Naive thymus-derived CD4-positive, alpha-beta T cell (primary cell): ENCODE data around the gene ELL. TPM values are rescaled to one million over a fixed set of nuclear protein-coding genes. Genes with fewer than 3 reads are reported as not detected.
A peak's percentile ranks its signal among the peaks of the same experiment; 100 is the strongest.

Experiments used
- ATAC-seq: fragments of 150-1000 bp; cut with Tn5 transposase; 2 replicates; pipeline ENCODE4 v1.10.0; 2021; ENCODE audit warnings: mild to moderate bottlenecking, moderate library complexity
- CTCF ChIA-PET: fragments of 350-600 bp; sonication (Branson Sonifier 250); formaldehyde crosslinking; loops from one replicate; lab custom pipeline; 2021; ENCODE audit warnings: antibody characterized with exemption; lab: Charles Lee
- POLR2A ChIA-PET: fragments of 350-600 bp; sonication (Branson Sonifier 250); formaldehyde crosslinking; loops from one replicate; lab custom pipeline; 2021; ENCODE audit warnings: antibody characterized with exemption, inconsistent platforms; lab: Charles Lee
- DNase-seq, 9 donors: peaks; one replicate each; pipeline versions ENCODE4 v3.0.0 to v3.0.0-alpha.2; 2020 to 2022; ENCODE audit warnings: mixed read lengths in 1 of 9
- H3K27ac ChIP-seq: one replicate; pipeline ENCODE4 v1.7.0; 2013; ENCODE audit warnings: mild to moderate bottlenecking, low read depth, low read length, moderate library complexity
- H3K27me3 ChIP-seq, 2 donors: one replicate each; pipeline ENCODE4 v1.7.0; 2013; ENCODE audit warnings: low read length in 2 of 2, mild to moderate bottlenecking in 2 of 2, moderate library complexity in 2 of 2; ENCODE audit not compliant: control insufficient read depth in 2 of 2, insufficient read depth in 2 of 2
- H3K36me3 ChIP-seq, 3 experiments: 1 replicate in 2 of 3; 2 replicates in 1 of 3; pipeline ENCODE4 v1.7.0; 2013; ENCODE audit warnings: low read length in 3 of 3, mild to moderate bottlenecking in 3 of 3, moderate library complexity in 1 of 3; ENCODE audit not compliant: insufficient read depth in 3 of 3, control insufficient read depth in 2 of 3
- H3K4me1 ChIP-seq, 2 donors: one replicate each; pipeline ENCODE4 v1.7.0; 2013; ENCODE audit warnings: low read length in 2 of 2, mild to moderate bottlenecking in 2 of 2, moderate library complexity in 1 of 2; ENCODE audit not compliant: control insufficient read depth in 2 of 2, insufficient read depth in 2 of 2
- H3K4me3 ChIP-seq: 2 replicates; pipeline ENCODE4 v1.7.0; 2013; ENCODE audit warnings: mild to moderate bottlenecking, low read length
- H3K9me3 ChIP-seq, 3 experiments: 1 replicate in 2 of 3; 2 replicates in 1 of 3; pipeline ENCODE4 v1.7.0; 2013; ENCODE audit warnings: low read length in 3 of 3; ENCODE audit not compliant: control insufficient read depth in 2 of 3
- H3K27ac Mint-ChIP-seq, 9 donors: one replicate each; pipeline ENCODE4 v1.8.0; 2020 to 2022; ENCODE audit warnings: mixed read lengths in 9 of 9, mild to moderate bottlenecking in 8 of 9, moderate library complexity in 5 of 9, inconsistent platforms in 2 of 9
- H3K27me3 Mint-ChIP-seq, 5 donors: one replicate each; pipeline ENCODE4 v1.8.0; 2021 to 2022; ENCODE audit warnings: mixed read lengths in 5 of 5, mild to moderate bottlenecking in 1 of 5
- H3K36me3 Mint-ChIP-seq, 5 donors: one replicate each; pipeline ENCODE4 v1.8.0; 2020 to 2022; ENCODE audit warnings: mixed read lengths in 5 of 5, mild to moderate bottlenecking in 3 of 5, inconsistent platforms in 1 of 5
- H3K4me1 Mint-ChIP-seq, 7 donors: one replicate each; pipeline ENCODE4 v1.8.0; 2020 to 2022; ENCODE audit warnings: mixed read lengths in 7 of 7, mild to moderate bottlenecking in 3 of 7, inconsistent platforms in 1 of 7
- H3K4me3 Mint-ChIP-seq, 10 donors: one replicate each; pipeline ENCODE4 v1.8.0; 2020 to 2022; ENCODE audit warnings: mild to moderate bottlenecking in 10 of 10, mixed read lengths in 10 of 10, moderate library complexity in 6 of 10, inconsistent platforms in 2 of 10
- H3K9me3 Mint-ChIP-seq, 11 donors: one replicate each; pipeline ENCODE4 v1.8.0; 2020 to 2022; ENCODE audit warnings: mixed read lengths in 11 of 11, mild to moderate bottlenecking in 4 of 11, inconsistent platforms in 1 of 11, moderate library complexity in 1 of 11
- intact Hi-C, 2 donors: fragments of 100-400 bp; cut with micrococcal nuclease; formaldehyde crosslinking; loops; one replicate each; pipeline ENCODE4 v1.15.1; 2023
- polyA plus RNA-seq, 2 donors: library from polyadenylated mRNA; unstranded; fragments of 300-500 nt; fragmentation: Illumina TruSeq; gene quantifications; one replicate each; pipeline ENCODE4 v1.2.3, GENCODE V29; 2021
- total RNA-seq, 6 experiments: library from RNA in 5 of 6; stranded (reverse) in 5 of 6; gene quantifications; 1 replicate in 5 of 6; 2 replicates in 1 of 6; pipeline ENCODE4 v1.2.3 and lab custom pipeline; 2021 to 2026

Gene ELL
- total and polyA plus RNA-seq, 7 experiments from 2014 or later, result 8.9 to 70.4 (median 22.1) TPM

DNA sequence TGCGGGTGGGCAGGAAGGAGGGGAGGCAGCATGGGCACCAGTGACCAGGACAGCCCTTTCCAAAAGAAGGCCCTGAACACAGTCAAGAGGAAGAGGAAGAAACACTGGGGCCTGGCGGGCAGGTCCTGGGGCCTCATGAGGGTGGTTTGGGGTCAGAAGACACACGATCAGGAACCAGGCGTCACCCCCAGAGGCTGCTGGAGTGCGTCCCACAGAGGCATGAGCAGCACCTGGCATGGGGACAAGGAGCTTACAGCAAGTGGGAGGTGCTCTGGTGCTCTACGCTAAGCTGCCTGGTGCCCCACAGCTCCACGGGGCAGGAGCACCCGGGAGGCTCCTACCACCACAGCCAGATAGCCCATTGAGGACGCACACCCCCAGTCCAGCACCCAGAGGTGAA, 20.0 kb downstream of the ELL start:
- Mint-ChIP-seq H3K27ac (peak overlapping the region in 1 of 9 donors; percentile 24), H3K27me3 (no peaks in the 10 kb centered on the region), H3K36me3 (peaks cover 0 to 4% (median 0%) of the 10 kb centered on the region in 5 donors), H3K4me3 (peak overlapping the region in 2 of 10 donors; percentile 9 to 28), H3K9me3 (no peaks in the 10 kb centered on the region), H3K4me1 (peaks cover 67 to 92% (median 82%) of the 10 kb centered on the region in 7 donors)
- intact Hi-C loops, result no loop called here
- H3K27me3 ChIP-seq, result no peaks in the 10 kb centered on the region
- no peak for ATAC-seq
- H3K4me1 ChIP-seq, result peaks cover 40 to 92% of the 10 kb centered on the region in 2 donors
- DNase-seq, result no peak
- ChIA-PET CTCF (interaction anchor here (0.8 kb wide), 1 partner anchor 51 kb away, joined by 3 read pairs; no protein-coding TSS in a partner anchor), POLR2A (interaction anchor here (0.5 kb wide), 1 partner anchor 40 kb away, joined by 5 read pairs; no protein-coding TSS in a partner anchor)
- H3K9me3 ChIP-seq, result no peaks in the 10 kb centered on the region
- no peak overlapping the region for H3K4me3 ChIP-seq
- no peak overlapping the region for H3K27ac ChIP-seq
- peaks cover 0 to 6% (median 0%) of the 10 kb centered on the region in 3 experiments for H3K36me3 ChIP-seq

DNA sequence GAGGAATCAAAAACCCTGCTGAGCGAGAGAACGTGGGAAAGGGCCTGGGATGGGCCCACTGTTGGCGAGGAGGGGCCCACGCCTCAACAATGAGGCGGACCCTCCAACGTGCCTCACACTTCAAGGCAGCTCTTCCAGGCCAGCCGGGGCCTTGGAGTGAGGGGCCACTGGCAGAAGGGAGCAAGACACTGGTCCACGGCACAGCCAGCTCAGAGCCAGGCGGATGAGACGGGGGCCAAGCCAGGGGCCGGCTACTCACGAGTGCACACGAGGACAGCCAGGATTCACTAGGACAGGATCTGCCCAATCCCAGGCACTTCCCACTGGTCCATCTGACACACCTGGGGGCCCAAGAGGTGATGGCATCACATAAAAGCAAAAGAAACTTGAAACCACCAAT, 20.5 kb downstream of the ELL start:
- Histone ChIP-seq H3K36me3 (peaks cover 0 to 6% (median 0%) of the 10 kb centered on the region in 3 experiments), H3K9me3 (no peaks in the 10 kb centered on the region), H3K4me1 (peaks cover 40 to 92% of the 10 kb centered on the region in 2 donors), H3K27ac (no peak overlapping the region), H3K27me3 (no peaks in the 10 kb centered on the region), H3K4me3 (no peak overlapping the region)
- intact Hi-C loops, result no loop called here
- Mint-ChIP-seq H3K9me3 (no peaks in the 10 kb centered on the region), H3K27ac (peak overlapping the region in 4 of 9 donors; percentile 2 to 12 (median 6)), H3K4me3 (peak overlapping the region in 2 of 10 donors; percentile 7 to 14), H3K27me3 (no peaks in the 10 kb centered on the region), H3K4me1 (peaks cover 69 to 92% (median 82%) of the 10 kb centered on the region in 7 donors), H3K36me3 (peaks cover 0 to 4% (median 0%) of the 10 kb centered on the region in 5 donors)
- ChIA-PET CTCF (interaction anchor here (0.8 kb wide), 1 partner anchor 51 kb away, joined by 3 read pairs; no protein-coding TSS in a partner anchor), POLR2A (interaction anchor here (0.5 kb wide), 1 partner anchor 40 kb away, joined by 5 read pairs; no protein-coding TSS in a partner anchor)
- DNase-seq (no peak), ATAC-seq (no peak)

GRCh38 chr19:18500799-18501198, 21.1 kb downstream of the ELL start:
- H3K27me3 ChIP-seq, result no peaks in the 10 kb centered on the region
- POLR2A ChIA-PET, result no interaction called here
- ATAC-seq (no peak), DNase-seq (no peak)
- Mint-ChIP-seq H3K9me3 (no peaks in the 10 kb centered on the region), H3K4me1 (peaks cover 73 to 92% (median 84%) of the 10 kb centered on the region in 7 donors), H3K4me3 (peak overlapping the region in 3 of 10 donors; percentile 14 to 58 (median 39)), H3K36me3 (peaks cover 0 to 4% (median 0%) of the 10 kb centered on the region in 5 donors), H3K27me3 (no peaks in the 10 kb centered on the region), H3K27ac (peak overlapping the region in 2 of 9 donors; percentile 12 to 14)
- H3K4me1 ChIP-seq, result peaks cover 40 to 92% of the 10 kb centered on the region in 2 donors
- peaks cover 0 to 6% (median 0%) of the 10 kb centered on the region in 3 experiments for H3K36me3 ChIP-seq
- no peaks in the 10 kb centered on the region for H3K9me3 ChIP-seq
- H3K27ac ChIP-seq, result no peak overlapping the region
- no peak overlapping the region for H3K4me3 ChIP-seq
- CTCF ChIA-PET, result no interaction called here
- intact Hi-C loops, result no loop called here

DNA sequence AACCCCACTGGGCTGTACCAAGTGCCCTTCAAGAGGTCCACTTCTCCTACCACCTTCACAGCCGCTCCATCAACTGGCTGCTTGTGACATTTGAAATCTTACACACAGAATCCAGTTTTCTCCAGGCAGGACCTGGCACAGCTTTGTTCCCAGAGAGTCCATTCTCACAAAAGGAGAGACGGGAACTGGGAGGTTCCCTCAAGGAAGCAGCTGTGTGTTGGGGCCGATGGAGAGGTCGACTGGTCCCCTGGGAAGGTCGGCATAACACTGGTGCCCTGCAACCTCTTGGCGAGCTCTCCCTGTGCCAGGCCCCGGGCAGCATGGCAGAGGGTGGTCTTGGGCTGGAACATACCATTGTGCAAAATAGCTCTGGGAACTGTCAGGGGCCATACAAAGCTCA, 21.5 kb downstream of the ELL start:
- peaks cover 72 to 93% (median 83%) of the 10 kb centered on the region in 7 donors for H3K4me1 Mint-ChIP-seq
- H3K9me3 ChIP-seq, result no peaks in the 10 kb centered on the region
- intact Hi-C loops, result no loop called here
- DNase-seq (no peak), ATAC-seq (no peak)
- H3K9me3 Mint-ChIP-seq, result no peaks in the 10 kb centered on the region
- H3K27me3 Mint-ChIP-seq, result no peaks in the 10 kb centered on the region
- H3K27me3 ChIP-seq, result no peaks in the 10 kb centered on the region
- no peak overlapping the region for H3K4me3 ChIP-seq
- no peak overlapping the region for H3K27ac ChIP-seq
- ChIA-PET CTCF (no interaction called here), POLR2A (no interaction called here)
- H3K36me3 ChIP-seq, result peaks cover 0 to 6% (median 0%) of the 10 kb centered on the region in 3 experiments
- peaks cover 0 to 4% (median 0%) of the 10 kb centered on the region in 5 donors for H3K36me3 Mint-ChIP-seq
- no peak overlapping the region for H3K4me3 Mint-ChIP-seq
- H3K27ac Mint-ChIP-seq, result peak overlapping the region in 3 of 9 donors; percentile 14 to 80 (median 39)
- peaks cover 40 to 92% of the 10 kb centered on the region in 2 donors for H3K4me1 ChIP-seq

GRCh38 chr19:18499055-18499775, 22.7 kb downstream of the ELL start:
- no peak overlapping the region for H3K4me3 ChIP-seq
- ATAC-seq, result no peak
- CTCF ChIA-PET, result interaction anchor here (0.7 to 1.2 kb wide), 3 partner anchors 13 to 147 kb away, joined by 3 to 6 read pairs (median 4); no protein-coding TSS in a partner anchor
- Mint-ChIP-seq H3K27ac (peak overlapping the region in 4 of 9 donors; percentile 28 to 60 (median 51)), H3K36me3 (peaks cover 0 to 4% (median 0%) of the 10 kb centered on the region in 5 donors), H3K9me3 (no peaks in the 10 kb centered on the region), H3K4me3 (peak overlapping the region in 1 of 10 donors; percentile 23), H3K27me3 (no peaks in the 10 kb centered on the region), H3K4me1 (peaks cover 71 to 93% (median 82%) of the 10 kb centered on the region in 7 donors)
- intact Hi-C loops, result no loop called here
- H3K27ac ChIP-seq, result no peak overlapping the region
- POLR2A ChIA-PET, result interaction anchor here (0.6 kb wide), 2 partner anchors 19 to 24 kb away, joined by 3 to 5 read pairs; no protein-coding TSS in a partner anchor
- H3K36me3 ChIP-seq, result peaks cover 0 to 6% (median 0%) of the 10 kb centered on the region in 3 experiments
- DNase-seq, result no peak
- no peaks in the 10 kb centered on the region for H3K27me3 ChIP-seq
- H3K4me1 ChIP-seq, result peaks cover 49 to 92% of the 10 kb centered on the region in 2 donors
- no peaks in the 10 kb centered on the region for H3K9me3 ChIP-seq

GRCh38 chr19:18496980-18497256, 25.0 kb downstream of the ELL start:
- Histone ChIP-seq H3K27me3 (no peaks in the 10 kb centered on the region), H3K36me3 (peaks cover 0 to 3% (median 0%) of the 10 kb centered on the region in 3 experiments), H3K4me3 (no peak overlapping the region), H3K9me3 (no peaks in the 10 kb centered on the region), H3K27ac (no peak overlapping the region), H3K4me1 (peaks cover 39 to 92% of the 10 kb centered on the region in 2 donors)
- peak overlapping the region in 8 of 10 donors; percentile 3 to 74 (median 38) for H3K4me3 Mint-ChIP-seq
- peaks cover 62 to 83% (median 77%) of the 10 kb centered on the region in 7 donors for H3K4me1 Mint-ChIP-seq
- ChIA-PET CTCF (no interaction called here), POLR2A (interaction anchor here (1.1 kb wide), 1 partner anchor 25 kb away, joined by 4 read pairs; the partner anchor contains the start of gene ELL)
- peaks cover 0 to 6% (median 0%) of the 10 kb centered on the region in 5 donors for H3K36me3 Mint-ChIP-seq
- no peaks in the 10 kb centered on the region for H3K9me3 Mint-ChIP-seq
- ATAC-seq (no peak), DNase-seq (no peak)
- H3K27ac Mint-ChIP-seq, result peak overlapping the region in 5 of 9 donors; percentile 4 to 84 (median 46)
- intact Hi-C loops, result loop anchor here in 1 of 2 donors (2.0 kb wide), 1 partner anchor 18 kb away; no protein-coding TSS in a partner anchor
- no peaks in the 10 kb centered on the region for H3K27me3 Mint-ChIP-seq
